DMS153 (cell line): Measurements from ENCODE around the gene CLASP2.
"Not testable (repeated sequence)": the region's sequence is repeated elsewhere in the genome, so short reads cannot be mapped to it uniquely, and the experiment has no call there.

ENCODE experiments used
- DNase-seq: peaks from one replicate; lab custom pipeline; 2025; lab: John Stamatoyannopoulos, UW

CLASP2 gene

GRCh38 chr3:33717866-33718594 lies at the start of gene CLASP2:
Gene CLASP2 (minus strand): TSS chr3:33718254. CDS start chr3:33718002, 252 bp downstream.
- peak; percentile 3 for DNase-seq

- DNase-seq, result no peak
These were observed 40.8 kb upstream of the CLASP2 start for GRCh38 chr3:33758864-33759263.

- DNase-seq, result no peak
These were observed 40.2 kb upstream of the CLASP2 start for GRCh38 chr3:33758281-33758680.

- DNase-seq, result not testable (repeated sequence)
These were observed 36.3 kb upstream of the CLASP2 start for GRCh38 chr3:33754391-33754790.

GRCh38 chr3:33751336-33751735 lies 33.3 kb upstream of the CLASP2 start:
- DNase-seq, result no peak

- DNase-seq, result no peak
These were observed 32.1 kb upstream of the CLASP2 start for GRCh38 chr3:33750211-33750548.

GRCh38 chr3:33749546-33750210 lies 31.6 kb upstream of the CLASP2 start:
- DNase-seq, result no peak

GRCh38 chr3:33746416-33747116 lies 28.5 kb upstream of the CLASP2 start:
- no peak for DNase-seq

- DNase-seq, result no peak
These were observed 19.1 kb upstream of the CLASP2 start for GRCh38 chr3:33737146-33737545.

- no peak for DNase-seq
These were observed 14.3 kb upstream of the CLASP2 start for GRCh38 chr3:33732394-33732793.

- no peak for DNase-seq
These were observed 11.9 kb upstream of the CLASP2 start for GRCh38 chr3:33729993-33730392.

- no peak for DNase-seq
These were observed 6.2 kb upstream of the CLASP2 start for GRCh38 chr3:33724256-33724655.

- DNase-seq, result no peak
These were observed 4.7 kb upstream of the CLASP2 start for GRCh38 chr3:33722626-33723370.

GRCh38 chr3:33722191-33722590 lies 4.1 kb upstream of the CLASP2 start:
- DNase-seq, result no peak

- no peak for DNase-seq
These were observed 497 bp upstream of the CLASP2 start for GRCh38 chr3:33718595-33718907.

- DNase-seq, result no peak
These were observed 513 bp downstream of the CLASP2 start for GRCh38 chr3:33717616-33717865.

GRCh38 chr3:33716227-33716626 lies 1.8 kb downstream of the CLASP2 start:
- no peak for DNase-seq

- DNase-seq, result no peak
These were observed 7.0 kb downstream of the CLASP2 start for GRCh38 chr3:33711100-33711499.

- DNase-seq, result no peak
These were observed 12.0 kb downstream of the CLASP2 start for GRCh38 chr3:33706056-33706455.

GRCh38 chr3:33704891-33705290 lies 13.2 kb downstream of the CLASP2 start:
- DNase-seq, result no peak

- no peak for DNase-seq
These were observed 18.8 kb downstream of the CLASP2 start for GRCh38 chr3:33699275-33699674.

GRCh38 chr3:33694944-33695343 lies 23.1 kb downstream of the CLASP2 start:
- DNase-seq, result no peak

GRCh38 chr3:33690341-33690740 lies 27.7 kb downstream of the CLASP2 start:
- DNase-seq, result no peak
